Neural cell (in vitro differentiated cells): ENCODE data around the gene SMIM43. TPM values are rescaled to one million over a fixed set of nuclear protein-coding genes. Genes with fewer than 3 reads are reported as not detected.

ENCODE experiments used
- H2AFZ ChIP-seq: fragments of 200-600, 300-800 bp; sonication (generic), shearing (Covaris generic); 2 replicates; pipeline ENCODE4 v1.6.0; 2014; ENCODE audit warnings: low read depth, mild to moderate bottlenecking, antibody characterized with exemption, low read length, moderate library complexity
- H3F3A ChIP-seq: fragments of 200-600 bp; shearing (Covaris generic); 2 replicates; pipeline ENCODE4 v1.6.1; 2016; ENCODE audit warnings: mild to moderate bottlenecking, moderate library complexity, mixed read lengths, antibody characterized with exemption, low read length; ENCODE audit not compliant: insufficient read depth, poor library complexity, severe bottlenecking
- H3K27ac ChIP-seq: fragments of 200-600, 300-800 bp; sonication (generic), shearing (Covaris generic); 2 replicates; pipeline ENCODE4 v1.5.1; 2014; ENCODE audit warnings: mild to moderate bottlenecking, low read length, moderate library complexity
- H3K27me3 ChIP-seq: fragments of 300-800, 200-600 bp; sonication (generic), shearing (Covaris generic); 2 replicates; pipeline ENCODE4 v1.6.0; 2014; ENCODE audit warnings: mild to moderate bottlenecking, low read depth, low read length, moderate library complexity; ENCODE audit not compliant: insufficient read depth
- H3K36me3 ChIP-seq: fragments of 300-800, 200-600 bp; sonication (generic), shearing (Covaris generic); 2 replicates; pipeline ENCODE4 v1.5.1; 2014; ENCODE audit warnings: mild to moderate bottlenecking, antibody characterized with exemption, low read length, moderate library complexity; ENCODE audit not compliant: insufficient read depth
- H3K4me2 ChIP-seq: fragments of 300-800, 200-600 bp; sonication (generic), shearing (Covaris generic); 2 replicates; pipeline ENCODE4 v1.6.0; 2014; ENCODE audit warnings: mild to moderate bottlenecking, low read length
- H3K4me3 ChIP-seq: fragments of 300-800, 200-600 bp; sonication (generic), shearing (Covaris generic); 2 replicates; pipeline ENCODE4 v1.5.1; 2014; ENCODE audit warnings: mild to moderate bottlenecking, low read length, moderate library complexity
- H3K79me2 ChIP-seq: fragments of 200-600 bp; shearing (Covaris generic); replicated peaks from 2 replicates; pipeline ENCODE4 v1.6.0; 2014; ENCODE audit warnings: mild to moderate bottlenecking, low read length, moderate library complexity; ENCODE audit not compliant: insufficient read depth
- H3K9ac ChIP-seq: fragments of 300-800, 200-600 bp; sonication (generic), shearing (Covaris generic); 2 replicates; pipeline ENCODE4 v1.6.1; 2016; ENCODE audit warnings: mild to moderate bottlenecking, low read length, mixed read lengths
- H3K9me2 ChIP-seq: fragments of 200-600 bp; shearing (Covaris generic); 2 replicates; pipeline ENCODE4 v1.6.1; 2016; ENCODE audit warnings: mild to moderate bottlenecking, low read length, mixed read lengths; ENCODE audit not compliant: insufficient read depth
- H3K9me3 ChIP-seq: fragments of 200-600, 300-800 bp; sonication (generic), shearing (Covaris generic); 2 replicates; pipeline ENCODE4 v1.6.1; 2016; ENCODE audit warnings: mild to moderate bottlenecking, mixed run types, low read length, moderate library complexity, mixed read lengths
- H4K20me1 ChIP-seq: fragments of 200-600 bp; shearing (Covaris generic); 2 replicates; pipeline ENCODE4 v1.6.1; 2016; ENCODE audit warnings: mild to moderate bottlenecking, mixed run types; ENCODE audit not compliant: insufficient read depth
- CTCF ChIP-seq: fragments of 450-650 bp; IDR thresholded peaks from 2 replicates; pipeline ENCODE4 v1.5.1; 2014; ENCODE audit warnings: antibody characterized with exemption, mild to moderate bottlenecking, moderate library complexity; ENCODE audit not compliant: poor library complexity, severe bottlenecking
- EP300 ChIP-seq: fragments of 450-650 bp; conservative IDR thresholded peaks from 2 replicates; pipeline ENCODE4 v1.6.1; 2014; ENCODE audit warnings: antibody characterized with exemption, mild to moderate bottlenecking, moderate library complexity; ENCODE audit not compliant: poor library complexity, severe bottlenecking
- EZH2 ChIP-seq: fragments of 200-600, 300-800 bp; shearing (Covaris generic), sonication (generic); IDR thresholded peaks from 2 replicates; pipeline ENCODE4 v1.6.1; 2014; ENCODE audit warnings: antibody characterized with exemption, low read length, borderline replicate concordance, mild to moderate bottlenecking; ENCODE audit not compliant: insufficient read depth, poor library complexity, severe bottlenecking
- MXI1 ChIP-seq: fragments of 450-650 bp; conservative IDR thresholded peaks from 2 replicates; pipeline ENCODE4 v1.6.1; 2014; ENCODE audit warnings: antibody characterized with exemption, mild to moderate bottlenecking; ENCODE audit not compliant: poor library complexity, severe bottlenecking
- POLR2AphosphoS5 ChIP-seq: IDR thresholded peaks from 2 replicates; pipeline ENCODE4 v1.6.1; 2012
- RAD21 ChIP-seq: fragments of 450-650 bp; conservative IDR thresholded peaks from 2 replicates; pipeline ENCODE4 v1.6.1; 2014; ENCODE audit warnings: antibody characterized with exemption, mild to moderate bottlenecking, moderate library complexity
- REST ChIP-seq: IDR thresholded peaks from 2 replicates; pipeline ENCODE4 v1.6.1; 2012; ENCODE audit warnings: borderline replicate concordance
- SMC3 ChIP-seq: fragments of 450-650 bp; conservative IDR thresholded peaks from 2 replicates; pipeline ENCODE4 v1.6.1; 2014; ENCODE audit warnings: antibody characterized with exemption, mild to moderate bottlenecking, moderate library complexity; ENCODE audit not compliant: poor library complexity
- TAF1 ChIP-seq: IDR thresholded peaks from 2 replicates; pipeline ENCODE4 v1.6.1; 2012; ENCODE audit warnings: low read depth
- polyA plus RNA-seq: library from polyadenylated mRNA; depleted of rRNA; stranded (reverse); fragments of >200 nt; gene quantifications from 2 replicates; pipeline ENCODE4 v1.2.3, GENCODE V29; 2014

SMIM43 gene
- polyA plus RNA-seq, 1 donor from 2014 or later, result 0.17 TPM

- Histone ChIP-seq H3F3A (no peaks in the 10 kb centered on the region), H3K27ac (no peak overlapping the region), H3K36me3 (no peaks in the 10 kb centered on the region), H3K4me3 (no peak overlapping the region), H2AFZ (no peak overlapping the region), H3K27me3 (no peaks in the 10 kb centered on the region), H3K4me2 (no peak overlapping the region), H3K79me2 (no peaks in the 10 kb centered on the region), H3K9me2 (no peaks in the 10 kb centered on the region), H3K9ac (no peak overlapping the region), H4K20me1 (no peaks in the 10 kb centered on the region), H3K9me3 (no peaks in the 10 kb centered on the region)
- TF ChIP-seq TAF1 (no peak), SMC3 (no peak), MXI1 (no peak), EP300 (no peak), POLR2AphosphoS5 (no peak), EZH2 (no peak), REST (no peak), RAD21 (no peak), CTCF (no peak)
Measured at GRCh38 chr4:121792966-121793365, 28.0 kb upstream of the SMIM43 start.

- no peak overlapping the region for H2AFZ ChIP-seq
- no peaks in the 10 kb centered on the region for H4K20me1 ChIP-seq
- no peaks in the 10 kb centered on the region for H3K27me3 ChIP-seq
- TF ChIP-seq CTCF, result no peak
- TF ChIP-seq EZH2, result no peak
- TF ChIP-seq SMC3, result no peak
- TF ChIP-seq RAD21, result no peak
- no peak for TF ChIP-seq EP300
- no peak for TF ChIP-seq MXI1
- TF ChIP-seq POLR2AphosphoS5, result no peak
- TF ChIP-seq TAF1, result no peak
- TF ChIP-seq REST, result no peak
- H3K4me2 ChIP-seq, result no peak overlapping the region
- no peaks in the 10 kb centered on the region for H3K79me2 ChIP-seq
- H3K4me3 ChIP-seq, result no peak overlapping the region
- no peaks in the 10 kb centered on the region for H3K36me3 ChIP-seq
- no peaks in the 10 kb centered on the region for H3K9me3 ChIP-seq
- no peaks in the 10 kb centered on the region for H3K9me2 ChIP-seq
- no peak overlapping the region for H3K27ac ChIP-seq
- H3F3A ChIP-seq, result no peaks in the 10 kb centered on the region
- no peak overlapping the region for H3K9ac ChIP-seq
Measured at GRCh38 chr4:121791481-121791880, 26.5 kb upstream of the SMIM43 start.
